Left kidney (tissue), 2 donors: ENCODE measurements around the gene STK31. TPM values are rescaled to one million over a fixed set of nuclear protein-coding genes. Genes with fewer than 3 reads are reported as not detected.
"Not testable (repeated sequence)": the region's sequence is repeated elsewhere in the genome, so short reads cannot be mapped to it uniquely, and the experiment has no call there.

ENCODE experiments used
- DNase-seq: peaks from one replicate; pipeline ENCODE4 v3.0.0-alpha.2; 2013
- polyA plus RNA-seq: library from polyadenylated mRNA; unstranded; fragments of 120-200 nt; gene quantifications from one replicate; pipeline ENCODE4 v1.2.1, GENCODE V29; 2013; ENCODE audit not compliant: insufficient read length

Gene STK31
- polyA plus RNA-seq, 1 donor = 1.0 TPM

DNA sequence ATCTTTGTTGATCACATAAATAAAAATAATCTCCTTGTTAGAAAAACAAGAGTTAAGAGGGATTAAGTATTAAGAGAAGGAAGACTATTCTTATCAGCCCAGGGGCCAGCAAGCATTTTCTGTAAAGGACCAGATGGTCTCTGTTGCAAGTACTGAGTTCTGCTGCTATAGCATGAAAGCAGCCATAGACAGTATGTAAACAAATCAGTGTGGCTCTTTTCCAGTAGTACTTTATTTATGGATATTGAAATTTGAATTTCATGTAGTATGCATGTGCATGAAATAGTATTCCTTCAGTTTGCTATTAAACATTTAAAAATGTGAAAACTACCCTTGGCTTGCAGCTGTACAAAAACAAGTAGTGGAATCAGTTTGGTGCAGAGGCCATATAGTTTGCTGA, 81.7 kb downstream of the STK31 start:
- no peak for DNase-seq

DNA sequence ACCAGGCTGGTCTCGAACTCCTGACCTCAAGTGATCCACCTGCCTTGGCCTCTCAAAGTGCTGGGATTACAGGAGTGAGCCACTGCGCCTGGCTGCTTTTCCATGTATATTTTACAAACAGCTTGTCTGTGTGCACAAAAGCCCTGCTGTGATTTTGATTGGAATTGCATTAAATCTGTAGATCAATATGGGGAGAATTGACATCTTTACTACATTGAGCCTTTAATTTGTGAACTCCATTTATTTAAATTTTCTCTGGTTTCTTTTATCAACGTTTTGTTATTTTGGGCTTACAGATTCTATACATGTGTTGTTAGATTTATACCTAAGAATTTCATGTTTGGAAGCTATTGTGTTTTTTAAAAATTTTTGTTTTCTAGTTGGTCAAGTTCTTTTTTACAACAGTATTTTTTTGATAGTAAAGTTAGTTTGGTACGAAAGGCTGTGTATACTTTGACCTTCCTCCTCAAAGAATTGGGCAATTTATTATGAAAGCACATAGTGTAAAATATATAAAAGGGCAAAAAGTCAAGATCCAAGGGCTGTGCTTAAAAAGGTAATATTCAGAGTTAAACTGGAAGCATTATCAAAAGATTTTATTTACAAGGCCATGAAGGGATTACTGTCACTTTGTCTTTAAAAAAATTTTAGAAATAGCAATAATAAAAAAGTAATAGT, 92.8 kb downstream of the STK31 start:
- no peak for DNase-seq

DNA sequence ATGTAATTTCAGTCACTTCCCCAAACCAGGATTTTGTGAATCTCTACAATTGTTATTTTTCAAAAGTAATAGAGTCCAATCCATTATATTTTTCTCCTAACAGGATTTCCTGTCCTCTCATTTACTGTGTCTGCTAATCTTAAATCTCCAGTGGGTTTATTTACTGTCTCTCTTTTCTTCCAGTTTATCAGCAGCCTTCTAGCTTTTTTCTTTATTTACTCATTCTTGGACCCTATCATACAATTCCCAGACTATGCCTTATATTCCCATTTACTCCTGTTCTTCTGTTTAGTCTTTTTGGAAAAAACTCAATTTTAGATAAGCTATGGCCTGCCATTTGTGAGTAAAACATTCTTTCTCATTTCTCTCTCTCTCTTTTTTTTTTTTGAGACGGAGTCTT, 94.7 kb downstream of the STK31 start:
- DNase-seq = no peak

- DNase-seq = no peak
Observed at GRCh38 chr7:23808421-23808820, 98.4 kb downstream of the STK31 start.

GRCh38 chr7:23810099-23810498, 100.1 kb downstream of the STK31 start:
- no peak for DNase-seq

DNA sequence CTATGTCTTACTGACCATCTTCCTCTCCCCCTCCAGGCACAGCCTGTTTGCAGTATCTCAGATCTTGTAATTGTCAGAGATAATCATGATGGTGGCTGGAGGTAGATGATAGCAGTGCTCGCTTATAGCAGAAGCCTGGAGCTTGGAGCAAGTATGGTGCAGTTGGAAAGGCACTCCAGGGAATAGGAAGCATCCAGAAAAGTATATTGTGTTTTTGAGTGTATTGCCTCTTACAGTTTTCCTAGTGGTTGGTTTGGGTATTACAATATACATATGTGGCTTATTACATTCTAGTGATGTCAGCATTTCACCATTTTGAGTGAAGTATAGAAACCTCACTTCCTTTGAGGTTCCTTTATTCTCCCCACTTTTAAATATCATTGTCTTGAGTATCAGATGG, 101.5 kb downstream of the STK31 start:
- no peak for DNase-seq

- not testable (repeated sequence) for DNase-seq
Observed at GRCh38 chr7:23828125-23828524, 118.1 kb downstream of the STK31 start.

GRCh38 chr7:23832733-23833132, 122.7 kb downstream of the STK31 start:
- not testable (repeated sequence) for DNase-seq

GRCh38 chr7:23833405-23833804, 123.4 kb downstream of the STK31 start:
- no peak for DNase-seq

- not testable (repeated sequence) for DNase-seq
Observed at GRCh38 chr7:23844837-23845236, 134.8 kb downstream of the STK31 start.

- no peak for DNase-seq
Observed at GRCh38 chr7:23852135-23852534, 142.1 kb downstream of the STK31 start.

DNA sequence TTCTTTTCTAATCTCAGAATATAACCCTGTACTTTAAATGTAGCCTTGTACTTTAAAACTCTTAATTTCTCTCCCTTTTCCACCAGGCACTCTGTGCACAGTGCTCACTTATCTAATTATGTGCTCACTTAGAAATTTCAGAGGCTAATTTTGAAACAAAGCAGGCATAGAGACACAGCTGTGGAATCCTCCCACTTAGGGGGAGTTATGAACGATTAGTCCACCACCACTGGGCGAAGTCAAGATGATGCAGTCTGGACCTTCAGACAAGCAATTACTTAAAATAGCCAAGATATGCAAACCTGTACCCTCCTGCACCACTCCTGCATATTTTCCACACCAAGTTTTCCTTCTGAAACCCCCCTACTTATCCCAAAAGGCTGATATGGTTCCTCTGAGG, 143.0 kb downstream of the STK31 start:
- no peak for DNase-seq

GRCh38 chr7:23863209-23863787, 153.3 kb downstream of the STK31 start:
- DNase-seq = peak; percentile 21

GRCh38 chr7:23864973-23865372, 155.0 kb downstream of the STK31 start:
- DNase-seq = no peak

DNA sequence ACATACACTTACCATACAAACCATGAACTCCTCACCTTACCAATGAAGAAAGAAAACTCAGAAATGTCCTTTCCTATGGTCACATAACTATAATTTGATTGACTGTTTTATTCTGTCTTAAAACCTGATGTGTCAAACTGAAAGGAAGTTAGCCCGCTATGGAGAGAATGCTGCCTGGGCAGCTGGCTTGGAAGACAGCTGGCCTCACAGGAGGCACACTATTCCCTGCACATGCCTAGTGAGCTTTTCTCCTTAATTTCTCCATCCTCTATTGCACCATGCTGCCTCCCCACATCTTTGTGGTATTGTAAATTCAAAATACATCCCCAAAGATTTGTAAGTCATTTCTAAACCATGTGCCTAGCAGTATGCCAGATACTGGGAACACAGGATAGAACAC, 163.3 kb downstream of the STK31 start:
- DNase-seq = no peak

DNA sequence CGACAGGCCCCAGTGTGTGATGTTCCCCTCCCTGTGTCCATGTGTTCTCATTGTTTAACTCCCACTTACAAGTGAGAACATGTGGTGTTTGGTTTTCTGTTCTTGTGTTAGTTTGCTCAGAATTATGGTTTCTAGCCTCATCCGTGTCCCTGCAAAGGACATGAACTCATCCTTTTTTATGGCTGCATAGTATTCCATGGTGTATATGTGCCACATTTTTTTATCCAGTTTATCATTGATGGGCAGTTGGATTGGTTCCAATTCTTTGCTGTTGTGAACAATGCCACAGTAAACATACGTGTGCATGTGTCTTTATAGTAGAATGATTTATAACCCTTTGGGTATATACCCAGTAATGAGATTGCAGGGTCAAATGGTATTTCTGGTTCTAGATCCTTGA, 166.5 kb downstream of the STK31 start:
- not testable (repeated sequence) for DNase-seq

Other genes starting within 250 kb of the STK31 start
- 82.9 TPM for gene IGF2BP3, start 239.7 kb upstream of the STK31 start, polyA plus RNA-seq
- 293 TPM for gene TRA2A, start 178.2 kb upstream of the STK31 start, polyA plus RNA-seq
- 17.8 TPM for gene CCDC126, start 112.8 kb upstream of the STK31 start, polyA plus RNA-seq
- 27.9 TPM for gene FAM221A, start 30.0 kb upstream of the STK31 start, polyA plus RNA-seq